HFFc6 (cell line): Measurements from ENCODE around the gene B4GALT3. TPM values are rescaled to one million over a fixed set of nuclear protein-coding genes. Genes with fewer than 3 reads are reported as not detected.

Experiments used
- DNase-seq: peaks from one replicate; pipeline ENCODE4 v3.0.0-alpha.2; 2018
- H3K27ac Mint-ChIP-seq: 2 replicates; pipeline ENCODE4 v1.8.0; 2020; ENCODE audit warnings: mild to moderate bottlenecking, mixed read lengths
- H3K27me3 Mint-ChIP-seq: 2 replicates; pipeline ENCODE4 v1.8.0; 2021; ENCODE audit warnings: mild to moderate bottlenecking, moderate library complexity, mixed read lengths; ENCODE audit not compliant: insufficient read depth
- H3K36me3 Mint-ChIP-seq: 2 replicates; pipeline ENCODE4 v1.8.0; 2021; ENCODE audit warnings: low read depth, mixed read lengths
- H3K4me1 Mint-ChIP-seq: 2 replicates; pipeline ENCODE4 v1.8.0; 2020; ENCODE audit warnings: low read depth, mixed read lengths
- H3K4me3 Mint-ChIP-seq: 2 replicates; pipeline ENCODE4 v1.8.0; 2020; ENCODE audit warnings: mild to moderate bottlenecking, moderate library complexity, mixed read lengths
- H3K9me3 Mint-ChIP-seq: 2 replicates; pipeline ENCODE4 v1.8.0; 2020; ENCODE audit warnings: mild to moderate bottlenecking, mixed read lengths
- CTCF ChIP-seq: fragments of 200-600 bp; sonication (generic); IDR thresholded peaks from 2 replicates; pipeline ENCODE4 v1.5.0; 2021; ENCODE audit warnings: antibody characterized with exemption, mild to moderate bottlenecking
- total RNA-seq, 6 experiments: library from RNA; stranded (reverse); fragmentation: NEBNext Ultra II Directional; extraction: Animal tissue kit (Norgen Biotek cat#: 25700); gene quantifications; 2 replicates in 1 of 6; 3 replicates in 5 of 6; pipeline ENCODE4 v1.2.3, GENCODE V29; 2021

Gene B4GALT3
- total RNA-seq, 6 experiments from 2014 or later, result 31.0 to 38.2 (median 35.4) TPM

- Mint-ChIP-seq H3K36me3 (peaks cover 20% of the 10 kb centered on the region; the same call in 1 of the 2 replicates), H3K4me3 (peak overlapping the region; percentile 96), H3K9me3 (no peaks in the 10 kb centered on the region), H3K27me3 (no peaks in the 10 kb centered on the region), H3K27ac (peak overlapping the region; percentile 99), H3K4me1 (peaks cover 18% of the 10 kb centered on the region)
- no peak for DNase-seq
- TF ChIP-seq CTCF, result no peak
Observed at GRCh38 chr1:161153176-161153575, 24.1 kb downstream of the B4GALT3 start.

DNA sequence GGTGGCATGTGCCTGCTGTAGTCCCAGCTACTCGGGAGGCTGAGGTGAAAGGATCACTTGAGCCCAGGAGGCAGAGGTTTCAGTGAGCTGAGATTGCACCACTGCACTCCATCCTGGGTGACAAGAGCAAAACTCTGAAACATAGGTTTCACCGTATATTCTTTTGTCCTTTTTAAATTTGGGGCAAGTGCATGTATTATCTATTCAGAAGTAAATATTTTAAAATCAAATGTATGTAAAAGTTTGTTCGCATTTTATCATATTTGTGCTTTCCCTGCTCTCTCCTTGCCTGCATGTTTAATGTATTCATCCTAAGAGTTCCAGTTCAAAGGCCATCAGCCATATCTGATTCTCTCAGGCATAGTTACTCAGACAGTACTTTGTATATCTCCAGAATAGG is 31.5 kb downstream of the B4GALT3 start:
- Mint-ChIP-seq H3K4me3 (no peak overlapping the region), H3K4me1 (no peaks in the 10 kb centered on the region)

GRCh38 chr1:161140755-161141400 is 36.4 kb downstream of the B4GALT3 start:
- no peak for DNase-seq
- H3K4me3 Mint-ChIP-seq, result no peak overlapping the region
- H3K27ac Mint-ChIP-seq, result no peak overlapping the region
- TF ChIP-seq CTCF, result no peak
- H3K36me3 Mint-ChIP-seq, result no peaks in the 10 kb centered on the region
- no peaks in the 10 kb centered on the region for H3K9me3 Mint-ChIP-seq
- H3K27me3 Mint-ChIP-seq, result no peaks in the 10 kb centered on the region
- peaks cover 10% of the 10 kb centered on the region; the same call in 1 of the 2 replicates for H3K4me1 Mint-ChIP-seq

More for the DNA sequence above, 31.5 kb downstream of the B4GALT3 start:
- Mint-ChIP-seq H3K27ac (no peak overlapping the region), H3K9me3 (no peaks in the 10 kb centered on the region), H3K27me3 (no peaks in the 10 kb centered on the region), H3K36me3 (no peaks in the 10 kb centered on the region)
- no peak for TF ChIP-seq CTCF
- DNase-seq, result no peak

GRCh38 chr1:161139766-161140165 is 37.5 kb downstream of the B4GALT3 start:
- Mint-ChIP-seq H3K4me1 (peaks cover 10% of the 10 kb centered on the region; the same call in 1 of the 2 replicates), H3K27ac (no peak overlapping the region), H3K9me3 (no peaks in the 10 kb centered on the region), H3K27me3 (no peaks in the 10 kb centered on the region), H3K4me3 (no peak overlapping the region), H3K36me3 (0 out of 2 replicates have a peak, but pooled peaks cover 4% of the 10 kb centered on the region)
- DNase-seq, result peak; percentile 50
- peak; percentile 78 for TF ChIP-seq CTCF

DNA sequence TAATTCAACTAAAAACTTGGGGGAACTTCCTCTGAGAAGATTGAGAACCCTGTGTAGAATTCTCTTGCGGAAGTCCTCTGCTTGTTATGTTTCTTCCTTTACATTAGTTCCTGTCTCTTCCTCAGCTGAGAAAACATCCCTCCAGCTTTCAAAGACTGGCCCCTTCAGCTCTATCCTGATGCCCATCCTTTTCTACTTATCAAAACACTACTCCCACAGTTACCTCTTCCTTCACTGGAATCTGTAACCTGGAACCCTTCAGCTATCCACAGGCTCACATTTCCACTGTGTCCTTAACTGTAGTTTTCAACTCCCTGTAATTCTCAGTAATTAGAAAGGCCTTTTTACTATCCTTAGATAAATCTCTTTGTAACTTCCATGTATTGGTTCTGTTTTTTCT is 38.9 kb downstream of the B4GALT3 start:
- no peak for TF ChIP-seq CTCF
- Mint-ChIP-seq H3K27me3 (no peaks in the 10 kb centered on the region), H3K9me3 (no peaks in the 10 kb centered on the region), H3K27ac (peak overlapping the region; percentile 14; the same call in 1 of the 2 replicates), H3K4me1 (peaks cover 10% of the 10 kb centered on the region; the same call in 1 of the 2 replicates), H3K36me3 (0 out of 2 replicates have a peak, but pooled peaks cover 4% of the 10 kb centered on the region), H3K4me3 (no peak overlapping the region)
- DNase-seq, result no peak
